ENCODE results near the gene NRN1.

DNA sequence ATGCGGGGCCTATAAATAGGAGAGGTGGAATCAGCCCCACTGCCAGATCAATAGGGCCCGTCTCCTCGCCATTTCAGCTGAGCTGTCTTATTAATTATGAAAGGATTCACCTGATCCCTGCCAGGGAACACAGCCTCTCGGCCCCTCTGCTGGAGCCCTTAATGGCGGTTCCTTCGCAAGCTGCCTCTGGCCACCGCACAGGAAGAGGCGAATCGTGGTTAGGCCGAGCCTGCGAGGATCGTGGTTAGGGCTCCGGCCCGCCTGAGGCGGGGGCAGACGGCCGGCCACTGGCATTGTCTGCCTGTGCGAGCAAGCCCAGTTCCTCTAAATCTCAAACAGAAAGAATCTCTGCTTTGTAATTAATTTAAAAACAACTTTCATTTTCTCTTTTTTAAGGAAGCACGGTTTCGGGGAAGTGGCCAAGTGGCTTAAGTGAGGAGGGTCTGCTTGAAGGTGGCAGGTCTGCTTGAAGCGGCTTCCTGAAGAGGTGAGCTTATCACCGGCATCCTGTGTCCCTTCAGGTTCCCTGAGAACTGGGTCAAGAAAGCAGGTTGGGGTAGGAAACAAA is 9.2 kb downstream of the NRN1 start:
- TF ChIP-seq NFIC (IDR thresholded peaks at IDR 0.05), result no peak
- no peak for TF ChIP-seq CEBPB (IDR thresholded peaks at IDR 0.05)
- no peak for TF ChIP-seq RAD21 (IDR thresholded peaks at IDR 0.05; ENCODE audit: low read depth)

All from Ishikawa (cell line).